ENCODE data around the gene LRP1. TPM values are rescaled to one million over a fixed set of nuclear protein-coding genes. Genes with fewer than 3 reads are reported as not detected.

The LRP1 gene
- total RNA-seq, 2 experiments from 2014 or later = 1.1 to 4.4 TPM

DNA sequence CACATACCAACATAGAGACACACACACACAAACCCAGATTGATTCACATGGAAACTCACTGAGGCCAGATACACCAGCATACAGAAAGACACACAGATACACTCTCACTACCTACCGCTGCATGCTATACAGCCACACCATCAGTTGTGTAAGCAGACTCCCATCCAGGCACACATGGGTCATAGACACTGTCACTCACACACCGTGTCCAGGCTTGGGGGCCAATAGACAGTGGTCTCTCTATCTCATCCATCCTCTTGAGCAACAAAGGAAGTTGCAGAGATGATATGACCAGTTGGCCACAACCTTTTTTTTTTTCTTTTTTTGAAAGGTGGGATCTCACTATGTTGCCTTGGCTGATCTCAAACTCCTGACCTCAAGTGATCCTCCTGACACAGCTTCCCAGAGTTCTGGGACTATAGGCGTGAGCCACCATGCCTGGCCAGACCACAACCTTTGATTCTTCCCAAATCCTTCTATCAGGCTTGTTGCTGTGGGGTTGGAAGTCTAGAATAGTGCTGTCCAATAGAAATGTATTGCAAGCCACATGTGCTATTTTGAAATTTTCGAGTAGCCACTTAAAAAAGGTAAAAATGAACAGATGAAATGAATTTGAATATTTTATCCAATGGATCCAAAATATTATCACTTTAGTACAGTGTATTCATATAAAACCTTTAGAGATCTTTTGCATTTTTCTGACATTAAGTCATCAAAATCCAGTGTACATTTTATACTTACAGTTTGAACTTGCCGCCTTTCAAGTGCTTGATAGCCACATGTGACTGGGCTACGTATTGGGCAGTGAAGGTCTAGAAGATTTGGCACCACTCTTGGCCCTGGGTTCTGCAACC lies 11.7 kb downstream of the LRP1 start:
- POLR2A ChIA-PET = no interaction called here
- H3K79me2 ChIP-seq (ENCODE audit: insufficient read depth, low read depth, low read length) = no peaks in the 10 kb centered on the region
- no TSS peak for BruUV-seq (replicated peaks)
- H3K9me3 ChIP-seq (ENCODE audit: low read length) = no peaks in the 10 kb centered on the region
- no peaks in the 10 kb centered on the region for H3K36me3 ChIP-seq (ENCODE audit: insufficient read depth, low read length)
- intact Hi-C loops (cut with micrococcal nuclease; ENCODE audit: unreplicated experiment) = no loop called here
- H3K4me3 ChIP-seq (ENCODE audit: low read depth, low read length, poor library complexity, severe bottlenecking) = no peak overlapping the region
- H2AFZ ChIP-seq (ENCODE audit: low read length) = no peak overlapping the region
- CTCF ChIA-PET (ENCODE audit: unreplicated experiment) = no interaction called here
- H3K27ac ChIP-seq (ENCODE audit: low read depth, low read length, poor library complexity, severe bottlenecking) = no peak overlapping the region
- H3K4me1 ChIP-seq (ENCODE audit: insufficient read depth, low read length, poor library complexity, severe bottlenecking) = no peaks in the 10 kb centered on the region
- no peak for TF ChIP-seq EZH2phosphoT487 (IDR thresholded peaks at IDR 0.05; ENCODE audit: borderline replicate concordance, low read depth, low read length)
- TF ChIP-seq, protein P1, sequence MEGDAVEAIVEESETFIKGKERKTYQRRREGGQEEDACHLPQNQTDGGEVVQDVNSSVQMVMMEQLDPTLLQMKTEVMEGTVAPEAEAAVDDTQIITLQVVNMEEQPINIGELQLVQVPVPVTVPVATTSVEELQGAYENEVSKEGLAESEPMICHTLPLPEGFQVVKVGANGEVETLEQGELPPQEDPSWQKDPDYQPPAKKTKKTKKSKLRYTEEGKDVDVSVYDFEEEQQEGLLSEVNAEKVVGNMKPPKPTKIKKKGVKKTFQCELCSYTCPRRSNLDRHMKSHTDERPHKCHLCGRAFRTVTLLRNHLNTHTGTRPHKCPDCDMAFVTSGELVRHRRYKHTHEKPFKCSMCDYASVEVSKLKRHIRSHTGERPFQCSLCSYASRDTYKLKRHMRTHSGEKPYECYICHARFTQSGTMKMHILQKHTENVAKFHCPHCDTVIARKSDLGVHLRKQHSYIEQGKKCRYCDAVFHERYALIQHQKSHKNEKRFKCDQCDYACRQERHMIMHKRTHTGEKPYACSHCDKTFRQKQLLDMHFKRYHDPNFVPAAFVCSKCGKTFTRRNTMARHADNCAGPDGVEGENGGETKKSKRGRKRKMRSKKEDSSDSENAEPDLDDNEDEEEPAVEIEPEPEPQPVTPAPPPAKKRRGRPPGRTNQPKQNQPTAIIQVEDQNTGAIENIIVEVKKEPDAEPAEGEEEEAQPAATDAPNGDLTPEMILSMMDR (conservative IDR thresholded peaks at IDR 0.05; ENCODE audit: low read length) = no peak
- DNase-seq (ENCODE audit: low spot score) = no peak
- no peaks in the 10 kb centered on the region for H3K9me2 ChIP-seq (ENCODE audit: insufficient read depth, low read length)
- H4K20me1 ChIP-seq (ENCODE audit: insufficient read depth, low read length) = no peaks in the 10 kb centered on the region
- no peak overlapping the region for H3K4me2 ChIP-seq (ENCODE audit: low read length)

- H3K27ac ChIP-seq (ENCODE audit: low read depth, low read length, poor library complexity, severe bottlenecking) = no peak overlapping the region
- intact Hi-C loops (cut with micrococcal nuclease; ENCODE audit: unreplicated experiment) = no loop called here
- H4K20me1 ChIP-seq (ENCODE audit: insufficient read depth, low read length) = no peaks in the 10 kb centered on the region
- no peaks in the 10 kb centered on the region for H3K79me2 ChIP-seq (ENCODE audit: insufficient read depth, low read depth, low read length)
- CTCF ChIA-PET (ENCODE audit: unreplicated experiment) = no interaction called here
- no peak overlapping the region for H3K4me2 ChIP-seq (ENCODE audit: low read length)
- H3K4me3 ChIP-seq (ENCODE audit: low read depth, low read length, poor library complexity, severe bottlenecking) = no peak overlapping the region
- no peaks in the 10 kb centered on the region for H3K36me3 ChIP-seq (ENCODE audit: insufficient read depth, low read length)
- H2AFZ ChIP-seq (ENCODE audit: low read length) = no peak overlapping the region
- no peak for DNase-seq (ENCODE audit: low spot score)
- H3K4me1 ChIP-seq (ENCODE audit: insufficient read depth, low read length, poor library complexity, severe bottlenecking) = no peaks in the 10 kb centered on the region
- H3K9me3 ChIP-seq (ENCODE audit: low read length) = no peaks in the 10 kb centered on the region
- H3K9me2 ChIP-seq (ENCODE audit: insufficient read depth, low read length) = no peaks in the 10 kb centered on the region
- POLR2A ChIA-PET = interaction anchor here (0.6 kb wide), 1 partner anchor 13 kb away, joined by 3 read pairs; the partner anchor contains the start of gene LRP1
- TF ChIP-seq, protein P1 (conservative IDR thresholded peaks at IDR 0.05; ENCODE audit: low read length) = no peak
- no TSS peak for BruUV-seq (replicated peaks)
Observed at GRCh38 chr12:57141249-57141648, 13.0 kb downstream of the LRP1 start.

GRCh38 chr12:57142121-57142520 lies 13.8 kb downstream of the LRP1 start:
- intact Hi-C loops (cut with micrococcal nuclease; ENCODE audit: unreplicated experiment) = no loop called here
- no peak for DNase-seq (ENCODE audit: low spot score)
- Histone ChIP-seq H3K79me2 (ENCODE audit: insufficient read depth, low read depth, low read length) (no peaks in the 10 kb centered on the region), H2AFZ (ENCODE audit: low read length) (no peak overlapping the region), H4K20me1 (ENCODE audit: insufficient read depth, low read length) (no peaks in the 10 kb centered on the region), H3K9me2 (ENCODE audit: insufficient read depth, low read length) (no peaks in the 10 kb centered on the region), H3K9me3 (ENCODE audit: low read length) (no peaks in the 10 kb centered on the region), H3K27ac (ENCODE audit: low read depth, low read length, poor library complexity, severe bottlenecking) (no peak overlapping the region), H3K4me2 (ENCODE audit: low read length) (no peak overlapping the region), H3K4me3 (ENCODE audit: low read depth, low read length, poor library complexity, severe bottlenecking) (no peak overlapping the region), H3K36me3 (ENCODE audit: insufficient read depth, low read length) (no peaks in the 10 kb centered on the region), H3K4me1 (ENCODE audit: insufficient read depth, low read length, poor library complexity, severe bottlenecking) (no peaks in the 10 kb centered on the region)
- POLR2A ChIA-PET = interaction anchor here (0.6 kb wide), 1 partner anchor 14 kb away, joined by 3 read pairs; the partner anchor contains the start of gene LRP1
- CTCF ChIA-PET (ENCODE audit: unreplicated experiment) = no interaction called here
- BruUV-seq (replicated peaks) = no TSS peak
- no peak for TF ChIP-seq EZH2phosphoT487 (IDR thresholded peaks at IDR 0.05; ENCODE audit: borderline replicate concordance, low read depth, low read length)
- TF ChIP-seq, protein P1 (conservative IDR thresholded peaks at IDR 0.05; ENCODE audit: low read length) = no peak
